Activated CD8-positive, alpha-beta memory T cell treated with anti-CD3 and anti-CD28 coated beads, Interleukin-2, amount 10 ng/mL, durations not matched to agents 7 days and 5 days (primary cell): ENCODE measurements around the gene ITPK1. TPM values are rescaled to one million over a fixed set of nuclear protein-coding genes. Genes with fewer than 3 reads are reported as not detected.
"Not testable (repeated sequence)": the region's sequence is repeated elsewhere in the genome, so short reads cannot be mapped to it uniquely, and the experiment has no call there.

Experiments used
- ATAC-seq: fragments of 150-1000 bp; cut with Tn5 transposase; one replicate; pipeline ENCODE4 v1.10.0; 2021; ENCODE audit warnings: moderate library complexity
- CTCF ChIA-PET: fragments of 350-600 bp; sonication (Branson Sonifier 250); formaldehyde crosslinking; loops from one replicate; lab custom pipeline; 2021; ENCODE audit warnings: antibody characterized with exemption; lab: Charles Lee
- DNase-seq: peaks from one replicate; pipeline ENCODE4 v3.0.0-alpha.2; 2020
- H3K27ac Mint-ChIP-seq: one replicate; pipeline ENCODE4 v1.8.0; 2021; ENCODE audit warnings: mild to moderate bottlenecking, mixed read lengths
- H3K27me3 Mint-ChIP-seq: one replicate; pipeline ENCODE4 v1.8.0; 2021; ENCODE audit warnings: mixed read lengths
- H3K36me3 Mint-ChIP-seq: one replicate; pipeline ENCODE4 v1.8.0; 2021; ENCODE audit warnings: mild to moderate bottlenecking, mixed read lengths
- H3K4me1 Mint-ChIP-seq: one replicate; pipeline ENCODE4 v1.8.0; 2021; ENCODE audit warnings: mixed read lengths
- H3K4me3 Mint-ChIP-seq: one replicate; pipeline ENCODE4 v1.8.0; 2021; ENCODE audit warnings: mild to moderate bottlenecking, moderate library complexity, mixed read lengths
- H3K9me3 Mint-ChIP-seq: one replicate; pipeline ENCODE4 v1.8.0; 2022; ENCODE audit warnings: low read depth, mixed read lengths
- total RNA-seq, 2 experiments: library from RNA; stranded (reverse); gene quantifications; one replicate each; pipeline ENCODE4 v1.2.3, GENCODE V29; 2021

The ITPK1 gene
- total RNA-seq, 2 experiments from 2014 or later: 96.1 to 103 TPM

DNA sequence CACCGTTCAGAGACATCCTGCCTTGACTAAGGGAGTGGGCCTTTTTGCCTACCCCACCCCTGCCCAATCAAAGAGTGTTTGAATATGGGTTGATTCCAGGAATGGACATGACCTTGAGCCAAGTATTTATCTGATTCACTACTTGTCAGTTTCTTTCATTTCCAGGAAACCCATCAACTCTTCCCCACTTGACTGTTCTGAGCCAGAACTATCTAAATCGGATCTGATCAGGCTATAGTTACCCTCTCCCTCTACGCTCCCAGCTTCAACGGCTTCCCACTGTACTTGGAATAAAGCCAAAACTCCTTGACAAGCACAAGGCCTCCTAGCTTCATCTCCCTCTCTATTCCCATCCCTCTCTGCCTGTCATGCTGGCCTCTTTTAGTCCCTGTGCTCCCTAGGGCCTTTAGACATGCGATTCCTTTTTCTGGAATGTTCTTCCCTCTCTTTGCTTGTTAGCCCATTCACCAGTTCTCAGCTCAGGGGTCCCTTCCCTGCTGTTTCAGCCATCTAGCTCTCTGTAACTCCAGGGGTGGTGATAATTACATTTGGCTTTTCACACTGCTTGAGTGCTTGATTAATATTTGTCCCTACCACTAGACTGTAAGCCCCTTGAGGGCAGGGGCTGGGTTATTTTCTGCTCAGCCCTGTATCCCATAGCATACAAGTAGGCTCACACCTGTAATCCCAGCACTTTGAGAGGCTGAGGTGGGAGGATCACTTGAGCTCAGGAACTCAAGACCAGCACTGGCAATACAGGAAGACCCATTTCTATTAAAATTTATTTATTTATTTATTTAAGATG, 5.5 kb upstream of the ITPK1 start:
- no peaks in the 10 kb centered on the region for H3K36me3 Mint-ChIP-seq
- DNase-seq (no peak), ATAC-seq (no peak)
- CTCF ChIA-PET: interaction anchor here (1.1 to 14.0 kb wide), 2 partner anchors 15 to 169 kb away, joined by 5 to 269 read pairs; no protein-coding TSS in a partner anchor
- no peaks in the 10 kb centered on the region for H3K9me3 Mint-ChIP-seq
- H3K27me3 Mint-ChIP-seq: peaks cover 3% of the 10 kb centered on the region
- H3K27ac Mint-ChIP-seq: no peak overlapping the region
- H3K4me3 Mint-ChIP-seq: no peak overlapping the region
- peaks cover 9% of the 10 kb centered on the region for H3K4me1 Mint-ChIP-seq

DNA sequence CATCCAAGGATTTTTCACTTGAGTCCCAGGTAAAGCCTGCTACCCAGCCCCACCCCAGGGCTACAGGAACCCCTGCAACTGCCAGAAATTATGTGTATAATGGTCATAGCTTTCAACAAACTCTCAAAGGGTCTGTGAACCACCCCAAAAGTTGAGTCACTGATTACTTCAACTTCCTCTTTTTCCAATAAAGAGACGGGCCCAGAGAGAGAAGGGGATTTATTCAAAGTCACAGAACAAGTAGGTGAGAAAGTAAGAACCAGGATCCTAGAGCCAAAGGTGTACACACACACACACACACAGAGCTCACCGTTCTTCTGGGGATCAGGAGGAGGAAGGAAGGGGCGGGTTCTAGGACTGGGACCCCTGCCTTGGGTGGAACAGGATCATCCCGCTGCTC, 4.8 kb upstream of the ITPK1 start:
- H3K9me3 Mint-ChIP-seq: no peaks in the 10 kb centered on the region
- DNase-seq (no peak), ATAC-seq (no peak)
- H3K4me3 Mint-ChIP-seq: no peak overlapping the region
- CTCF ChIA-PET: interaction anchor here (1.1 to 14.0 kb wide), 2 partner anchors 16 to 169 kb away, joined by 5 to 269 read pairs; no protein-coding TSS in a partner anchor
- H3K4me1 Mint-ChIP-seq: peaks cover 9% of the 10 kb centered on the region
- peaks cover 3% of the 10 kb centered on the region for H3K27me3 Mint-ChIP-seq
- no peaks in the 10 kb centered on the region for H3K36me3 Mint-ChIP-seq
- no peak overlapping the region for H3K27ac Mint-ChIP-seq

GRCh38 chr14:93116676-93117200, 1.0 kb upstream of the ITPK1 start:
- H3K9me3 Mint-ChIP-seq: no peaks in the 10 kb centered on the region
- H3K27me3 Mint-ChIP-seq: no peaks in the 10 kb centered on the region
- no peaks in the 10 kb centered on the region for H3K36me3 Mint-ChIP-seq
- H3K4me3 Mint-ChIP-seq: peak overlapping the region; percentile 74
- peaks cover 32% of the 10 kb centered on the region for H3K4me1 Mint-ChIP-seq
- CTCF ChIA-PET: interaction anchor here (0.5 to 14.0 kb wide), 8 partner anchors 17 to 164 kb away, joined by 3 to 269 read pairs (median 6); no protein-coding TSS in a partner anchor
- H3K27ac Mint-ChIP-seq: peak overlapping the region; percentile 82
- DNase-seq (no peak), ATAC-seq (no peak)

DNA sequence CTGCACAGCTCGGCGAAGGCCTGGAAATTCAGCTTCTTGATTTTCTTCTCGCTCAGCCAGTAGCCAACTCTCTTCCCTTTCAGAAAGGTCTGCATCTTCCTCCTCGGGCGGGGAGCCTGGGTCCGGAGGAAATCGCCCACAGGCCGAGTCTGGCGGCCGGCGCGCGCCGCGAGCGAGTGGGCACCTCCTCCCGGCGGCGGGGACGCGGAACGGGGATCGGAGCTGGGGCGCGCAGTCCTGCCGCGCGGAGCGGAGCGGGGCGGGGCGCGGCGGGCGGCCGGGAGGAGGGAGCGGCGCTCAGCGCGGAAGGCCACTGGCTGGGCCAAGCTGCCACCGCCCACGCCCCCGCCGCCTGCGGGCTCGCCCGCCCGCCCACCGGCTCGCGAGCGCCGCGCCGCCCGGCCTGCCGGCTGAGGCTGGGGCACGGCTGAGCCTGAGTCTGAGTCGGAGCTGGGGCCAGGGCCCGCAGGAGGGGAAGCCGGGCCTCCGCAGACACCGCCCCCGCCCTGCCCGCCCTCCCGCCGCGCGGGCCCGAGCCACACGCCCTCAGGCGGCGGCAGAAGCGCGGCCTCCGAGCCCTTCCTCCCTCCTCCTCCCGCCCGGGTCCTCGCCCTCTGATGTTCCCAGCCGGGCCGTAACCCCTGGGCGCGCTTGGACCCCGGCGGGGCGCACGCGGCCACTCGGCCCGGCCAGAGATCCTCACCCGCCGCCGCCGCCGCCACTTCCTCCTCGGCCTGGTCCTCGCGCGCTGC, 480 bp downstream of the ITPK1 start:
- Mint-ChIP-seq H3K9me3 (no peaks in the 10 kb centered on the region), H3K4me3 (peak overlapping the region; percentile 86), H3K27me3 (no peaks in the 10 kb centered on the region), H3K27ac (peak overlapping the region; percentile 92), H3K4me1 (peaks cover 35% of the 10 kb centered on the region), H3K36me3 (no peaks in the 10 kb centered on the region)
- DNase-seq: peak; percentile 88
- CTCF ChIA-PET: interaction anchor here (0.7 to 14.0 kb wide), 15 partner anchors 12 to 400 kb away, joined by 3 to 269 read pairs (median 7); partner anchors contain the start of genes LYSET and MOAP1
- ATAC-seq: peak; percentile 79

GRCh38 chr14:93114713-93115068, 1.0 kb downstream of the ITPK1 start:
- Mint-ChIP-seq H3K9me3 (no peaks in the 10 kb centered on the region), H3K4me1 (peaks cover 40% of the 10 kb centered on the region), H3K27me3 (no peaks in the 10 kb centered on the region), H3K36me3 (no peaks in the 10 kb centered on the region), H3K4me3 (peak overlapping the region; percentile 86), H3K27ac (peak overlapping the region; percentile 92)
- ATAC-seq (no peak), DNase-seq (peak; percentile 51)
- CTCF ChIA-PET: interaction anchor here (0.7 to 14.0 kb wide), 15 partner anchors 13 to 844 kb away, joined by 3 to 269 read pairs (median 4); partner anchors contain the start of genes LYSET and MOAP1

DNA sequence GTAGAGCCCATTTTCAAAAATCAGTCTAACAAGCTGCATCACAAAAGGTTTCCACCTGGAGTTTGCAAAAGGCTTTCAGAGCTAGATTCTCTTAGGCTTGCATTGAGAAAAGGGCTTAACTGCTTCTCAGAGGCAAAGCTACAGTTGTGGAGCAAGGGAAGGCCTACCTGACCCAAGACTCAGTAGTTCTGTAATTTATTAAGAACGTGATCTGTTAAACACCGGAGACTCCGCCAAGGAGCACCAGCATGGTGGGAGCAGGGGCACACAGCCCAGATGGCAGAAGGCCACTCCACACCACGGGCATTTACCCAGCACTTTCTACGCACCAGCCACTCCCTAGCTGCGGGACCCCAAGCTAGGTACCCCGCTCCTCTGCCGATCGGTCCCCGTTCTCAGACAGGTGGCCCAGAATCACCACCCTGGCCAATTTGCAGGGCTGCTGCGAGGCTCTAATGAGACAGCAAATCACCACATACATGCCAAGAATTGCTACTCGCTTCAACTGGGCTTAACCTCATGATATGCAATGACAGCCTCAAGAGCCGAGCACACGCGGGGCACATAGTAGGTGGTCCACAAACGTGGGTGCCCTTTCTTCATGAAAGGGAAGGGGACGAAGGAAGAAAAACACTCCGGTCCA, 1.5 kb downstream of the ITPK1 start:
- H3K36me3 Mint-ChIP-seq: no peaks in the 10 kb centered on the region
- peaks cover 45% of the 10 kb centered on the region for H3K4me1 Mint-ChIP-seq
- no peak for ATAC-seq
- CTCF ChIA-PET: interaction anchor here (0.8 to 14.0 kb wide), 33 partner anchors 9 to 845 kb away, joined by 3 to 269 read pairs (median 7); partner anchors contain the start of genes GON7, LYSET, MOAP1 and UBR7
- no peaks in the 10 kb centered on the region for H3K27me3 Mint-ChIP-seq
- peak; percentile 49 for DNase-seq
- peak overlapping the region; percentile 92 for H3K27ac Mint-ChIP-seq
- H3K9me3 Mint-ChIP-seq: no peaks in the 10 kb centered on the region
- H3K4me3 Mint-ChIP-seq: peak overlapping the region; percentile 86

DNA sequence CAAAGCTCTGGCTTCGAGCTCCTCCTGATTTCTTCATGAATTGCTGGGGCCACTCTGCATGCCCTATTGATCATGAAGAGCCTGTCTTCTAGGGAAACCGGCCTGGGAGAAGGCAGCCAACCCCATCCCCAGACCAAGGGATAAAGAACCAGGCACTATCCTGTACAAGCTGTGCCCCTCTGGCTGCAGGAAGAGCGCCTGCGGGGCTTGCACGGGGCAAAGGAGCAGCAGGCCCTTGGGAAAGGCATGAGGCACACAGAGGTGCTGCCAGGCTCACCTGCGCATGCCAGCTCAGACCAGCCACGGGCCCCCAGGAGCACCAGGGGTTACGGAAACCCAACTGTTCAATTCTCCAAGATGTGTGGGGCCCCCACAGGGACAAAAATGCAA, 2.1 kb downstream of the ITPK1 start:
- Mint-ChIP-seq H3K9me3 (no peaks in the 10 kb centered on the region), H3K27ac (peak overlapping the region; percentile 92), H3K4me3 (peak overlapping the region; percentile 86), H3K4me1 (peaks cover 47% of the 10 kb centered on the region), H3K36me3 (no peaks in the 10 kb centered on the region), H3K27me3 (no peaks in the 10 kb centered on the region)
- CTCF ChIA-PET: interaction anchor here (0.7 to 14.0 kb wide), 48 partner anchors 10 to 845 kb away, joined by 3 to 269 read pairs (median 6); partner anchors contain the start of genes GON7, LYSET, MOAP1 and UBR7
- peak; percentile 45 for DNase-seq
- no peak for ATAC-seq

DNA sequence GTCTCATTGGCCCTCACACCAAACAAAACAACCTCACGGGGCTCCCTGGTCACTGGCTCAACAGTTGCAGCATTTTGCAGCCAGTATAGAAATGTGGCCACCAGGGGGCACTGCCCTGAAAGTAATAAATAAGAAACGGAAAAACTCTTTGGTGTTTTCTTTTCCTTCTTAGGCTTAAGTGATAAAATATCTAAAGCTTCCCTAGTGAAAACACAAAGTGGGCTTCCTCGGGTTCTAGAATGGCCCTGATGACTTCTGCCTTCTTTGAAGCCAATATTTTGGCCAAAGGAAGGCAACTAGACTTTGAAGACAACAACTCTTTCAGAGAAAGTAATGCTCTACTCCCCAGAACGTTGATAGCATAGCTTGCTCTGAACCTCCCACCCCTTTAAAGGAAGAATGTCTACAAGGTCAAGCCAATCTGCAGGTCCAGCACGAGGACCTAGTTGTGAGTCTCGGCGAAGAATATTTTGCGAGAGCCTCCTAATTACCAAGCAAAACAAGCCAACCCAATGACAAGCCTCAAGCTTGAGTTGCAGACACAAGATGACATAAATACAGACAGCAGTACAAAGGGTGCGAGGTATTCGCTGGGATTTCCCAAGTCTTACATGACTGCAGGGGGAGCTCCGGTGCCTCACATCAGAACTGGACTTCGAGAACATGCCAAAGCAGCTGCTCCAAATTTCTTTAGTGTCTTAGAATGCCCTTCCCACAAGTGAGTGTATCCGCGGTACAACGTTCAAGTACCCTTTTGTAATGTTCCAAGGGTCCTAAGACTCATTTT, 2.6 kb downstream of the ITPK1 start:
- DNase-seq: peak; percentile 87
- Mint-ChIP-seq H3K36me3 (no peaks in the 10 kb centered on the region), H3K27me3 (no peaks in the 10 kb centered on the region), H3K4me3 (peak overlapping the region; percentile 86), H3K4me1 (peaks cover 49% of the 10 kb centered on the region), H3K9me3 (no peaks in the 10 kb centered on the region), H3K27ac (peak overlapping the region; percentile 92)
- CTCF ChIA-PET: interaction anchor here (0.7 to 14.0 kb wide), 50 partner anchors 10 to 846 kb away, joined by 3 to 269 read pairs (median 6); partner anchors contain the start of genes GON7, LYSET, MOAP1 and UBR7
- peak; percentile 31 for ATAC-seq

GRCh38 chr14:93111541-93111940, 4.2 kb downstream of the ITPK1 start:
- CTCF ChIA-PET: interaction anchor here (0.7 to 14.0 kb wide), 10 partner anchors 12 to 93 kb away, joined by 3 to 269 read pairs (median 4); no protein-coding TSS in a partner anchor
- not testable (repeated sequence) for H3K4me3 Mint-ChIP-seq, H3K27me3 Mint-ChIP-seq, H3K36me3 Mint-ChIP-seq, DNase-seq, H3K9me3 Mint-ChIP-seq, ATAC-seq, H3K27ac Mint-ChIP-seq
- peaks cover 49% of the 10 kb centered on the region for H3K4me1 Mint-ChIP-seq

GRCh38 chr14:93110856-93111419, 4.8 kb downstream of the ITPK1 start:
- Mint-ChIP-seq H3K27me3 (no peaks in the 10 kb centered on the region), H3K36me3 (no peaks in the 10 kb centered on the region), H3K4me1 (peaks cover 49% of the 10 kb centered on the region), H3K27ac (no peak overlapping the region), H3K9me3 (no peaks in the 10 kb centered on the region), H3K4me3 (no peak overlapping the region)
- CTCF ChIA-PET: interaction anchor here (0.9 to 14.0 kb wide), 6 partner anchors 11 to 94 kb away, joined by 3 to 269 read pairs (median 4); no protein-coding TSS in a partner anchor
- DNase-seq (no peak), ATAC-seq (no peak)

DNA sequence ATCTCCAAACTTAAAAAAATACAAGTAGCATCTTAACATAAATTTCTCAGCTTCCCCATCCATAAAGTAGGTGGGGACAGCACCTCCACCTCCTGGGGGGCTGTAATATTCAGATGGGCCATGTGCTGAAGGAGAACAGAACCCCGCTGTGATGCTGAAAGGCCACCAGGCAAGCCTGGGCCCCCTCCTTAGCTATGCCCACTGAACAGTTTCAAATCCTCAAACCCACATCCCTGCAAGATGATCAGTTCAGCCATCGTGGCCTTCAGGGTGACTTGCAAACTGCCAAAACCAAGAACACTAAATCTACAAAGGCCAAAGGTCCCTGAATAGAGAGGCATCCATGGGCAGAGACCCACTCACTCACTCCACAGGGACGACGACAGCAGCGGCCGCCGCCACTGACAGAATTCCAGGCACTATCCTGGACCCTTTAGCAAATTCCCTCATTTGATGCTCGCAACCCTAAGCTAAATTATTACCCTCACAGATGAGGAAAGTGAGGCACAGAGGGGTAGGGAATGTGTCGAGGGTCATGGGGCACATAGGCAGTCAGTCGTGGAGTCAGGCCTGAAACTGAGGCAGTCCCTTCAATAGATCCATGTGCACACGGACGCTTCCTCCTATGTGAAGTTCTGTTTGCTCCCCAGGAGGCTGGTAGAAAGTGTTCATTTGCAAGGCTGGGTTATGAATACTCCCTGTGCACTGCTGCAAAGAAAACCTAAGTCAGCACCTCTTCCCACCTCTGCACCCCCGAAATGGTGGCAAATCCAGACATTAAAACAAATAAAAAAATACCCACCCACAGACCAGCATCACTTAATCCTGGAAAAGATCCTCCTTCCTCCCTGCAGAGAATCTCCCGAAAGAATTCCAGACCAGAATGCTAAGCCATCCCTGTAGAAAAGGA, 5.9 kb downstream of the ITPK1 start:
- Mint-ChIP-seq H3K36me3 (no peaks in the 10 kb centered on the region), H3K27ac (no peak overlapping the region), H3K9me3 (no peaks in the 10 kb centered on the region), H3K27me3 (no peaks in the 10 kb centered on the region), H3K4me1 (peaks cover 56% of the 10 kb centered on the region), H3K4me3 (no peak overlapping the region)
- CTCF ChIA-PET: interaction anchor here (0.9 to 1.1 kb wide), 3 partner anchors 23 to 158 kb away, joined by 3 to 5 read pairs (median 3); no protein-coding TSS in a partner anchor
- no peak for ATAC-seq
- DNase-seq: no peak
